ENCODE results near the gene CHRND. TPM values are rescaled to one million over a fixed set of nuclear protein-coding genes. Genes with fewer than 3 reads are reported as not detected.
"Not testable (repeated sequence)": the region's sequence is repeated elsewhere in the genome, so short reads cannot be mapped to it uniquely, and the experiment has no call there.

Gene CHRND
- total and polyA plus RNA-seq, 2 experiments from 2014 or later = not detected

- no peaks in the 10 kb centered on the region for H3K9me2 ChIP-seq (replicated peaks; ENCODE audit: insufficient read depth)
- no peak overlapping the region for H3K4me2 ChIP-seq
- no peak for TF ChIP-seq EZH2 (IDR thresholded peaks at IDR 0.05; ENCODE audit: borderline replicate concordance)
- no peak for TF ChIP-seq EZH2phosphoT487 (IDR thresholded peaks at IDR 0.05; ENCODE audit: low read depth, severe bottlenecking, unreplicated experiment)
- no peak for TF ChIP-seq CTCF (IDR thresholded peaks at IDR 0.05; ENCODE audit: poor library complexity)
- H3K9me3 ChIP-seq (ENCODE audit: low read depth) = no peaks in the 10 kb centered on the region
- no peak overlapping the region for H2AFZ ChIP-seq
- DNase-seq (ENCODE audit: low spot score) = no peak
- H3K4me3 ChIP-seq = no peak overlapping the region
- no peaks in the 10 kb centered on the region for H3K79me2 ChIP-seq
- WGBS (ENCODE audit: low lambda C conversion rate, missing lambda C conversion rate) = 51% methylated on average over 3 of the region's 3 CpGs
- H4K20me1 ChIP-seq (ENCODE audit: insufficient read depth, poor library complexity, severe bottlenecking) = no peaks in the 10 kb centered on the region
- H3K4me1 ChIP-seq (ENCODE audit: insufficient read depth) = no peaks in the 10 kb centered on the region
- no peak overlapping the region for H3K27ac ChIP-seq
- H3K36me3 ChIP-seq (replicated peaks; ENCODE audit: insufficient read depth, low read depth) = no peaks in the 10 kb centered on the region
- no peaks in the 10 kb centered on the region for H3K27me3 ChIP-seq
These were observed 37.6 kb downstream of the CHRND start for GRCh38 chr2:232563580-232563979.

- no peaks in the 10 kb centered on the region for H4K20me1 ChIP-seq (ENCODE audit: insufficient read depth, poor library complexity, severe bottlenecking)
- no peak overlapping the region for H2AFZ ChIP-seq
- no peaks in the 10 kb centered on the region for H3K36me3 ChIP-seq (replicated peaks; ENCODE audit: insufficient read depth, low read depth)
- H3K79me2 ChIP-seq = no peaks in the 10 kb centered on the region
- H3K27ac ChIP-seq = no peak overlapping the region
- DNase-seq (ENCODE audit: low spot score) = no peak
- no peak overlapping the region for H3K4me2 ChIP-seq
- no peak overlapping the region for H3K4me3 ChIP-seq
- no peaks in the 10 kb centered on the region for H3K27me3 ChIP-seq
- H3K4me1 ChIP-seq (ENCODE audit: insufficient read depth) = no peaks in the 10 kb centered on the region
- H3K9me3 ChIP-seq (ENCODE audit: low read depth) = no peaks in the 10 kb centered on the region
- no peak for TF ChIP-seq CTCF (IDR thresholded peaks at IDR 0.05; ENCODE audit: poor library complexity)
- TF ChIP-seq EZH2phosphoT487 (IDR thresholded peaks at IDR 0.05; ENCODE audit: low read depth, severe bottlenecking, unreplicated experiment) = no peak
- no peak for TF ChIP-seq EZH2 (IDR thresholded peaks at IDR 0.05; ENCODE audit: borderline replicate concordance)
- no peaks in the 10 kb centered on the region for H3K9me2 ChIP-seq (replicated peaks; ENCODE audit: insufficient read depth)
These were observed 41.8 kb downstream of the CHRND start for GRCh38 chr2:232567721-232568120.

- WGBS (ENCODE audit: low lambda C conversion rate, missing lambda C conversion rate) = 88% methylated on average over 5 of the region's 5 CpGs
- Histone ChIP-seq H3K9me3 (ENCODE audit: low read depth) (no peaks in the 10 kb centered on the region), H3K27ac (no peak overlapping the region), H3K27me3 (no peaks in the 10 kb centered on the region), H3K4me1 (ENCODE audit: insufficient read depth) (no peaks in the 10 kb centered on the region), H3K4me2 (no peak overlapping the region), H3K9me2 (replicated peaks; ENCODE audit: insufficient read depth) (no peaks in the 10 kb centered on the region), H3K36me3 (replicated peaks; ENCODE audit: insufficient read depth, low read depth) (no peaks in the 10 kb centered on the region), H2AFZ (no peak overlapping the region), H3K4me3 (no peak overlapping the region), H3K79me2 (no peaks in the 10 kb centered on the region), H4K20me1 (ENCODE audit: insufficient read depth, poor library complexity, severe bottlenecking) (no peaks in the 10 kb centered on the region)
- TF ChIP-seq EZH2 (IDR thresholded peaks at IDR 0.05; ENCODE audit: borderline replicate concordance) (no peak), CTCF (IDR thresholded peaks at IDR 0.05; ENCODE audit: poor library complexity) (no peak), EZH2phosphoT487 (IDR thresholded peaks at IDR 0.05; ENCODE audit: low read depth, severe bottlenecking, unreplicated experiment) (no peak)
- DNase-seq (ENCODE audit: low spot score) = no peak
These were observed 42.2 kb downstream of the CHRND start for GRCh38 chr2:232568161-232568560.

GRCh38 chr2:232569541-232569940 lies 43.6 kb downstream of the CHRND start:
- Histone ChIP-seq H3K4me2 (no peak overlapping the region), H3K4me3 (no peak overlapping the region), H3K9me3 (ENCODE audit: low read depth) (no peaks in the 10 kb centered on the region), H3K79me2 (no peaks in the 10 kb centered on the region), H4K20me1 (ENCODE audit: insufficient read depth, poor library complexity, severe bottlenecking) (no peaks in the 10 kb centered on the region), H3K27ac (no peak overlapping the region), H3K36me3 (replicated peaks; ENCODE audit: insufficient read depth, low read depth) (no peaks in the 10 kb centered on the region), H2AFZ (no peak overlapping the region), H3K27me3 (no peaks in the 10 kb centered on the region), H3K9me2 (replicated peaks; ENCODE audit: insufficient read depth) (no peaks in the 10 kb centered on the region), H3K4me1 (ENCODE audit: insufficient read depth) (no peaks in the 10 kb centered on the region)
- WGBS (ENCODE audit: low lambda C conversion rate, missing lambda C conversion rate) = 96% methylated on average over 9 of the region's 9 CpGs
- DNase-seq (ENCODE audit: low spot score) = no peak
- TF ChIP-seq EZH2phosphoT487 (IDR thresholded peaks at IDR 0.05; ENCODE audit: low read depth, severe bottlenecking, unreplicated experiment) (no peak), EZH2 (IDR thresholded peaks at IDR 0.05; ENCODE audit: borderline replicate concordance) (no peak), CTCF (IDR thresholded peaks at IDR 0.05; ENCODE audit: poor library complexity) (no peak)

GRCh38 chr2:232570481-232570880 lies 44.5 kb downstream of the CHRND start:
- not testable (repeated sequence) for H3K9me3 ChIP-seq (ENCODE audit: low read depth); DNase-seq (ENCODE audit: low spot score); H3K4me2 ChIP-seq; H3K27ac ChIP-seq; H4K20me1 ChIP-seq (ENCODE audit: insufficient read depth, poor library complexity, severe bottlenecking); H3K79me2 ChIP-seq; H2AFZ ChIP-seq; H3K36me3 ChIP-seq (replicated peaks; ENCODE audit: insufficient read depth, low read depth); H3K27me3 ChIP-seq; H3K4me1 ChIP-seq (ENCODE audit: insufficient read depth); H3K4me3 ChIP-seq; H3K9me2 ChIP-seq (replicated peaks; ENCODE audit: insufficient read depth)
- 99% methylated on average over 6 of the region's 6 CpGs for WGBS (ENCODE audit: low lambda C conversion rate, missing lambda C conversion rate)
